Duodenal mucosa (tissue), 2 donors: ENCODE data around the gene ITGBL1.

Experiments used
- H3K27ac ChIP-seq: one replicate; pipeline ENCODE4 v1.7.0; 2013; ENCODE audit warnings: low read depth, low read length
- H3K27me3 ChIP-seq, 2 donors: one replicate each; pipeline ENCODE4 v1.7.0; 2013; ENCODE audit warnings: low read length in 2 of 2, control low read depth in 1 of 2; ENCODE audit not compliant: insufficient read depth in 2 of 2, control insufficient read depth in 1 of 2
- H3K36me3 ChIP-seq, 2 donors: one replicate each; pipeline ENCODE4 v1.7.0; 2013; ENCODE audit warnings: low read length in 2 of 2, control low read depth in 1 of 2; ENCODE audit not compliant: insufficient read depth in 2 of 2, control insufficient read depth in 1 of 2
- H3K4me1 ChIP-seq, 2 donors: one replicate each; pipeline ENCODE4 v1.7.0; 2013; ENCODE audit warnings: low read length in 2 of 2, control low read depth in 1 of 2; ENCODE audit not compliant: insufficient read depth in 2 of 2, control insufficient read depth in 1 of 2
- H3K4me3 ChIP-seq, 2 donors: one replicate each; pipeline ENCODE4 v1.7.0; 2013; ENCODE audit warnings: low read length in 2 of 2, low read depth in 1 of 2
- H3K9ac ChIP-seq, 2 donors: one replicate each; pipeline ENCODE4 v1.7.0; 2013; ENCODE audit warnings: low read length in 2 of 2, low read depth in 1 of 2
- H3K9me3 ChIP-seq, 2 donors: one replicate each; pipeline ENCODE4 v1.7.0; 2013; ENCODE audit warnings: low read length in 2 of 2, control low read depth in 1 of 2; ENCODE audit not compliant: control insufficient read depth in 1 of 2

ITGBL1 gene

DNA sequence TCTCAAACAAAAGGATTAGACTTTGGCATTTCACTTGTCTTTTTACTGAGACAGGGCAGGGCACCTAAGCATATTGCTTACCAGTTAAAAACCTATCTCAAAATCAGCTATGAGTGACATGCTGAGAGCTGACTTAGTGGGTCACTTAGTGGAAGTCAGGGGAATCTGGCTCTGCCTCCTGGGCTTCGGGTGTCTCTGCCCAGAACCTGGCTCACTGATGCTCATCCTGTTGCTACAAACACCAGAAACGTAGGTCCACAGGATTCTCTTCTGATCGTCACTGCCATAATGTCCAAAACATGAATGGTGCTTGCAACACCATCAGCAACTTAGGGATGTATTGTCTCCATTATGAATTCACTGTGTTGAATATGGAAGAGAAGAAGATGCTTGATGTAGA is 276.1 kb downstream of the ITGBL1 start:
- Histone ChIP-seq H3K9ac (no peak overlapping the region), H3K4me1 (no peaks in the 10 kb centered on the region), H3K4me3 (no peak overlapping the region), H3K27ac (no peak overlapping the region), H3K27me3 (no peaks in the 10 kb centered on the region), H3K9me3 (no peaks in the 10 kb centered on the region), H3K36me3 (no peaks in the 10 kb centered on the region)

DNA sequence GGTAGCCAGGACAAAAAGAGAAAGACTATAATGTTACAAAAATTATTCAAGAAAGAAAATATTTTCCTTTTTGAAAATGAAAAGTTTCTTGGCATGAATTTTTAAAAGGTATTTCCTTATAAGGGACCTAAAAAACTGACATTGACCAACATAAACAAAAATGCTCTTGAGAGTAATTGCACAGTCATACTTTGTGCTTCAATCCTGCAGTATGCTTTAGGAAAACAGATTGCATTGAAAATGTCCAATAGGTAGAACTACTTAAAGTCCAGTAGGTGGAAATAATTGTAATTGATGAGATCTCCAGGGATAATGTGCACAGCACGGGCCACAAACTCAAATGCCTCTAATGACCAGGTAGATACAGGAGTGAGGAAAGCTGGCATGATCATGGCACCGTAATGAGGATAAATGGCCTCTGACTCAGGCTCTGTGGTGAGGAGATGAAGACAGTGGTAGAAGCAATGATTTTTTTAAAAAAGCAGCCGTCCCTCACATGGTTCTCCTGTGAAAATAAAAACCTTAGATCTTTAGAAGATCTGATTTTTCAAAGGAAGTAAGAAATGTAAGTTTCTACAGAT is 278.0 kb downstream of the ITGBL1 start:
- no peak overlapping the region for H3K9ac ChIP-seq

DNA sequence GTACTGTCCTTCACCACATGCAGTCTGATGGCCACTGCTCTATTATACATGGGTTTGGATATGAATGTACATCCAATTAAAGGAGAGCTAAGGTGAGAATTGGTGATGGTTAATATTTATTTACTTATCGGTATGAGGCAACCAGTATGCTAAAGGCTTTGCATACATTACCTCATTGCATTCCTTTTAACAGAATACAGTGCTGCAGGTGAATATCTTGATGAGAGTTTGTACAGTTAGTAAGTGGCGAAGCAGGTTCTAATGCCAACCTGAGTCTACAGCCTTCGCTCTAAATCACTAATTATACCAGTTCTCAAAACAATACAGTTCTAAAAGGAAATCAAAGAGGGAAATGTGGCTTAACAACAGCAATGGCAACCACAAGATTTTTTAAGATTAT is 284.1 kb downstream of the ITGBL1 start:
- Histone ChIP-seq H3K9ac (no peak overlapping the region), H3K4me1 (no peaks in the 10 kb centered on the region), H3K27me3 (no peaks in the 10 kb centered on the region), H3K9me3 (no peaks in the 10 kb centered on the region), H3K4me3 (no peak overlapping the region), H3K27ac (no peak overlapping the region), H3K36me3 (no peaks in the 10 kb centered on the region)

More for the DNA sequence above, 278.0 kb downstream of the ITGBL1 start:
- Histone ChIP-seq H3K4me3 (no peak overlapping the region), H3K27me3 (no peaks in the 10 kb centered on the region), H3K9me3 (no peaks in the 10 kb centered on the region), H3K27ac (no peak overlapping the region), H3K4me1 (no peaks in the 10 kb centered on the region), H3K36me3 (no peaks in the 10 kb centered on the region)

DNA sequence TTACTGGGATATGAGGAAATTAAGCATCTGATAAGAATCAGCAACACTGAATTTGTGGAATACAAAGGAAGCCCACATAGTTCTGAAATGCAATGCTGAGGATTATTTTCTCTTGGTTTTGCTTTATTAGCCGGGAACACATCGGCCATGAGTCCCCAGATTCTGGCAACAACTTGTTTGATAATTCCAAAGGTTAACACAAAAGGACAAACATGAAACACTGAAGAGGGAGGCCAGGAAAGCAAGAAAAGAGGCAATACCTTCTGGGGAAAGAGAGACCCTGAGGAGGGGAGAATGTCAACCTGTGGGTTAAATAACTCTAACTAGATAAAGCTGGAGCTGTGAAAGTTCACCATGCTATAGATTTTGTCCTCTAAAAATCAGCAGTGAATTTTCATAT is 285.9 kb downstream of the ITGBL1 start:
- H3K4me3 ChIP-seq, result no peak overlapping the region
- no peak overlapping the region for H3K27ac ChIP-seq
- H3K36me3 ChIP-seq, result no peaks in the 10 kb centered on the region
- no peaks in the 10 kb centered on the region for H3K9me3 ChIP-seq
- no peak overlapping the region for H3K9ac ChIP-seq
- H3K27me3 ChIP-seq, result no peaks in the 10 kb centered on the region
- H3K4me1 ChIP-seq, result no peaks in the 10 kb centered on the region

DNA sequence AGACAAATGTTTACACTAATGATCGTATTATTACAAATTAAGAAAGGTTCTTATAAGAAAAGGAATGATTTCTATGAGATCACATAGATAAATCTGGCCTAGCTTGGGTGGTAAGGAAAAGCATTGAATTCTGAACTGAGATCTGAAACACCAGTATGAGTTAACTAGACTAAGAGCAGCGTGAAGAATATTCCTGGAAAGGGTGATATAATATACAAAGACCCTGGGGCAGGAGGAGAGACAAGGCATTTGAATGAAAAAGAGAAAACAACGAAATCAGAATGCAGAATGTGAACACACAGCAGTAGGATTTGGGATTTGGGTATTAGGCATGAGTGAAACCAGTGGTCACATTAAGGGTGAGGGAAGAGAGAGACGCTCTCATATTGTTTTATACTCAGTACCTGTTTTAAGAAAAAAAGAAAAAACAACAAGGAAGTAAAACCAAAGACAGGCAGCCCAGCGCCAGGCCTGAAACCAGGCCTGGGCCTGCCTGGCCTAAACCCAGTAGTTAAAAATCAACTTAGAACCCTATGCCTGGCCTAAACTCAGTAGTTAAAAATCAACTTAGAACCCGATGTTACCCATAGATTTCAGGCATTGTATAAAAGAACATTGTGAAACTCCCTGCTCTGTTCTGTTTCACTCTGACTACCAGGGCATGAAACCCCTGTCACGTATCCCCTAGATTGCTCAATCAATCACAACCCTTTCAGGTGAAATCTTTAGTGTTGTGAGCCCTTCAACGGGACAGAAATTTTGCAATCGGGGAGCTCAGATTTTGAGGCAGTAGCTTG is 287.1 kb downstream of the ITGBL1 start:
- H3K27ac ChIP-seq, result no peak overlapping the region
- no peaks in the 10 kb centered on the region for H3K36me3 ChIP-seq
- no peak overlapping the region for H3K4me3 ChIP-seq
- H3K9ac ChIP-seq, result no peak overlapping the region
- H3K4me1 ChIP-seq, result no peaks in the 10 kb centered on the region
- H3K9me3 ChIP-seq, result no peaks in the 10 kb centered on the region
- H3K27me3 ChIP-seq, result no peaks in the 10 kb centered on the region

DNA sequence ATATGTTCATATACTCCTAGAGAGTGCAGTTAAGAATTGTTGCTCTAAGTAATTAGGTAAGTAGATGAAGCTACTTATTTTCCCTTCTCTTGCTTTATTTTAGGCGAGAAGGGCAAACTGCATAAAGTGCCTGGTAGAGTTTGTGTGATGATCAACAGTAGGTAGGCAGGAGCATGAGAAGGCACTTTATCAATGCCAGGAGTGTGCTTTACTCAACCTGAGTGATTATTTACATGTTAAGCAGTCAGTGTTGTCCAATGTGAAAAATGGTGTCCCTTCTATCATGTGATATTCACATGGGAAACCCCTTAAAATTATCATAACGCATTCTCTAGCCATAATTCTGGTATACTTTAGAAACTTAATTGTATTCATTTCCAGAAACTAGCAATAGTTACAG is 294.0 kb downstream of the ITGBL1 start:
- no peaks in the 10 kb centered on the region for H3K9me3 ChIP-seq
- H3K27ac ChIP-seq, result no peak overlapping the region
- no peaks in the 10 kb centered on the region for H3K4me1 ChIP-seq
- no peak overlapping the region for H3K4me3 ChIP-seq
- H3K27me3 ChIP-seq, result no peaks in the 10 kb centered on the region
- H3K36me3 ChIP-seq, result no peaks in the 10 kb centered on the region
- H3K9ac ChIP-seq, result no peak overlapping the region

DNA sequence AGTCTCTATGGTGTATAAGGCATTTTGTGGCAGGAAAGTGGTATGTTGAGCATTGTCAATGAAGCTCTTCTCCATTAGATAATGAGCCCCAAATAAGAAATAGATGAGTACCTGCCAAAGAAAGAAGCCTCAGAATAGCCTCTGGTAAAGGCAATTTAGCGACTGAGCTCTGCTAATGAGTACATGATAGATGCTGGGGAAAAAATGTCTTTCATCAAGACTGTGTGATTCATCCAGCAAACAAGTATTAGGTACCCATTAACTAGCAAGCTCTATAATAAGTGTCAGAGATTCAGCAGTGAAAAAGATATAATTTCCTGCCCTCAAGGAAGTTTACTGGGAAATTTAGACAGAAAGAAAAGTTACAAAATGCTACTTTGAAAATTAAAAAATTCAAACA is 294.6 kb downstream of the ITGBL1 start:
- Histone ChIP-seq H3K36me3 (no peaks in the 10 kb centered on the region), H3K4me1 (no peaks in the 10 kb centered on the region), H3K9ac (no peak overlapping the region), H3K27me3 (no peaks in the 10 kb centered on the region), H3K9me3 (no peaks in the 10 kb centered on the region), H3K27ac (no peak overlapping the region), H3K4me3 (no peak overlapping the region)

DNA sequence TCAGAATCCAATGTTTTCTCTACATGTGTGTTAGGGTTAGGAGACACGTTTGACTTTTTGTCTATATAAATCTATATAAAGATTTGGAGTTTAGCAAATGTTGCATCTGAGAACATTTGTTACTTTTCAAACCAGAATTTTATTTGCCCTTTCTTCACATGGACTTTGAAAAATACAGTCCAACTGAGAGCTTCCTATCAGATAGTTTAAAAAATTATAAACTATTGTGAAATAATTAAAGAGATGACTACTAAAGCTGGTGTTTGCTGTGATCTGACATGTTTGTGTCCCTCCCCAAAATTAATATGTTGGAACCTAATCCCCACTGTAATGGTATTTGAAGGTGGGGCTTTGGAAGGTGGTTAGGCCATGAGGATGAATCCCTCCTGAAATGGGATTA is 297.1 kb downstream of the ITGBL1 start:
- H3K36me3 ChIP-seq, result no peaks in the 10 kb centered on the region
- no peaks in the 10 kb centered on the region for H3K4me1 ChIP-seq
- no peaks in the 10 kb centered on the region for H3K27me3 ChIP-seq
- no peak overlapping the region for H3K9ac ChIP-seq
- no peak overlapping the region for H3K27ac ChIP-seq
- no peaks in the 10 kb centered on the region for H3K9me3 ChIP-seq
- no peak overlapping the region for H3K4me3 ChIP-seq

DNA sequence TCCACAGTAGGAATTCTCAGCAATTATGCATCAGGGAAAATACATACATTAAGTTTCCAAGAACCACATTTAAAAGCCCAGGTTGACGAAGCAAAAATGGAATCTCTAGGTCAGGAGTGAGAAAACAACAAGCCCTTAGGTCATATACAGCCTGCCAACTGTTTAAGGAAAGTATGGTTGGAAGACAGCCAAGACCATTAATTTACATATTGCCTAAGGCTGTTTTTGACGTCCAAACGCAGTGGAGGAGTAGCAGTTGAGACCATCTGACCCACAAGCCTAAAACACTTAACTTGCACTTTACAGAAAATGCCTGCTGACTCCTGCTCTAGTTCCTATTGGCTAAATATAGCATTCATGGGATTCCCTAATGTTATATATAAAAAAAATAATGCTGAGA is 299.0 kb downstream of the ITGBL1 start:
- Histone ChIP-seq H3K9me3 (no peaks in the 10 kb centered on the region), H3K27me3 (no peaks in the 10 kb centered on the region), H3K4me1 (no peaks in the 10 kb centered on the region), H3K27ac (no peak overlapping the region), H3K9ac (no peak overlapping the region), H3K4me3 (no peak overlapping the region), H3K36me3 (no peaks in the 10 kb centered on the region)

DNA sequence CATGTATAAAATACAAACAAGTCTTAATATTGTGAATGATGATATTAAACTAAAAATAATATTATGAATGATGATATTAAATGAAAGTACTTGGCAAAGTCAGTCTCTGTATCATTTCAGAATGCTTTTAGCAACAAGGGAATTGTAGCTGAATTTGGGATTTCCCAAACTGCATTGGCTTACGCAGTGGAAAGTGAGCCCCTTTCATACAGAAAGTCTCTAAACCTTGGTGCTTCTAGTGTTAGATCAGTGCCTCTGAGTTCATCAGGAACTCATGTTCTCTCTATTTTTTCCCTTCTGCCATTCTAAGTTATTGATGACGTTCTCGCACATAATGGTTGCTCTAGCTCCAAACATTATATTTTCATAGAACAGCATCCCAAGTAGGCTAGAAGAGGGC is 300.0 kb downstream of the ITGBL1 start:
- Histone ChIP-seq H3K36me3 (no peaks in the 10 kb centered on the region), H3K9me3 (no peaks in the 10 kb centered on the region), H3K27ac (no peak overlapping the region), H3K9ac (no peak overlapping the region), H3K4me1 (no peaks in the 10 kb centered on the region), H3K4me3 (no peak overlapping the region), H3K27me3 (no peaks in the 10 kb centered on the region)
